ENCODE measurements around the gene ANKS1A.

DNA sequence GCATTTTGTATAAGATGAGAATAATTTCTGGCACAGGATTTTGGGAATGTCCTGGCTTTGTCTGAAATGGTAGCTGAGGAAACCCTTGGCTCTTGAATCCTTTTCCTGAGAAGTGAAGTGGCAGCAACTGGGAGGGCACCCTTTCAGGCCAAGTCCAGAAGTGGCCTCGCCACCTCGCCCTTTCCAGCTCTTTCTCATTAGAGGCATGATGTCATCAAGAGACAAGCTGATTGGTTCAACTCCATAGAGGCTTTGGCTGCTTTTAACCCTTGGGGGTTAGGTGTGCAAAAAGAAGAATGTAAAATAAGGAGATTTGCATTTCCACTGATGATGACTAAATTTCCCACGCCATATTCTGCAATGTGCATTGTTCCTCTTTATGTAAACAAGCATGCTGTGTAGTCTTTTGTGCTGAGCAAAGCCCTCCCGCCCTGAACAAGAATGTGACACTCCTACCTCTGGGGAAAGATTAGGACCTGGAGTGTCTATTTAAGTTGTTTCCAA, 135.5 kb downstream of the ANKS1A start:
- TF ChIP-seq, protein P1, sequence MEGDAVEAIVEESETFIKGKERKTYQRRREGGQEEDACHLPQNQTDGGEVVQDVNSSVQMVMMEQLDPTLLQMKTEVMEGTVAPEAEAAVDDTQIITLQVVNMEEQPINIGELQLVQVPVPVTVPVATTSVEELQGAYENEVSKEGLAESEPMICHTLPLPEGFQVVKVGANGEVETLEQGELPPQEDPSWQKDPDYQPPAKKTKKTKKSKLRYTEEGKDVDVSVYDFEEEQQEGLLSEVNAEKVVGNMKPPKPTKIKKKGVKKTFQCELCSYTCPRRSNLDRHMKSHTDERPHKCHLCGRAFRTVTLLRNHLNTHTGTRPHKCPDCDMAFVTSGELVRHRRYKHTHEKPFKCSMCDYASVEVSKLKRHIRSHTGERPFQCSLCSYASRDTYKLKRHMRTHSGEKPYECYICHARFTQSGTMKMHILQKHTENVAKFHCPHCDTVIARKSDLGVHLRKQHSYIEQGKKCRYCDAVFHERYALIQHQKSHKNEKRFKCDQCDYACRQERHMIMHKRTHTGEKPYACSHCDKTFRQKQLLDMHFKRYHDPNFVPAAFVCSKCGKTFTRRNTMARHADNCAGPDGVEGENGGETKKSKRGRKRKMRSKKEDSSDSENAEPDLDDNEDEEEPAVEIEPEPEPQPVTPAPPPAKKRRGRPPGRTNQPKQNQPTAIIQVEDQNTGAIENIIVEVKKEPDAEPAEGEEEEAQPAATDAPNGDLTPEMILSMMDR (conservative IDR thresholded peaks at IDR 0.05 in 1 of 2, IDR thresholded peaks at IDR 0.05 in 1 of 2; ENCODE audit: extremely low read depth in 1 of 2, insufficient read depth in 1 of 2, low read depth in 1 of 2, low read length in 2 of 2): no peak
- no peak for TF ChIP-seq EZH2 (IDR thresholded peaks at IDR 0.05; ENCODE audit: borderline replicate concordance, low read length)

All from mammary epithelial cell (primary cell).